ENCODE results near the gene TACC2. TPM values are rescaled to one million over a fixed set of nuclear protein-coding genes. Genes with fewer than 3 reads are reported as not detected.

TACC2 gene
- total RNA-seq, 1 donor from 2014 or later: not detected

Other genes starting within 250 kb of the TACC2 start
- gene ATE1, start 61.1 kb upstream of the TACC2 start, total RNA-seq: 25.7 and 26.4 TPM in 2 replicates
- gene NSMCE4A, start 13.9 kb upstream of the TACC2 start, total RNA-seq: 60.2 and 62.2 TPM in 2 replicates

Measured in T-helper 1 cell treated with Interleukin-12 subunit alpha and Interleukin-12 subunit beta and Interleukin-4 antibody, amounts not matched to agents 30 ng/mL and 1 ng/mL, for 36 hours (primary cell).